SH-SY5Y (cell line): Measurements from ENCODE around the gene STIP1.

Experiments used
- GATA2 ChIP-seq: IDR thresholded peaks from 2 replicates; pipeline ENCODE4 v1.6.1; 2011; ENCODE audit warnings: mild to moderate bottlenecking, low read depth, low read length
- GATA3 ChIP-seq: IDR thresholded peaks from 2 replicates; pipeline ENCODE4 v1.6.1; 2011; ENCODE audit warnings: low read depth, mild to moderate bottlenecking, low read length, moderate library complexity

GRCh38 chr11:64161037-64161436 lies 24.9 kb upstream of the STIP1 start:
- TF ChIP-seq GATA2 (no peak), GATA3 (no peak)
